Motor neuron (in vitro differentiated cells): ENCODE measurements around the gene ARSK. TPM values are rescaled to one million over a fixed set of nuclear protein-coding genes. Genes with fewer than 3 reads are reported as not detected.
A peak's percentile ranks its signal among the peaks of the same experiment; 100 is the strongest.

Source experiments
- ATAC-seq, 8 experiments: fragments of 200-7000 bp; cut with Tn5 transposase; replicated peaks in 6 of 8; 2 replicates each; pipeline ENCODE4 v1.8.0; 2021; ENCODE audit warnings: mild to moderate bottlenecking in 8 of 8, moderate library complexity in 8 of 8
- H3K27ac ChIP-seq, 2 donors: fragments of 250-450 bp; sonication (Bioruptor Pico); 2 replicates each; pipeline ENCODE4 v1.9.0; 2021; ENCODE audit warnings: antibody characterized with exemption in 2 of 2, mild to moderate bottlenecking in 2 of 2, moderate library complexity in 1 of 2
- H3K4me1 ChIP-seq, 2 donors: fragments of 250-450 bp; sonication (Bioruptor Pico); replicated peaks in 1 of 2; 2 replicates each; pipeline ENCODE4 v1.6.1; 2021; ENCODE audit warnings: antibody characterized with exemption in 2 of 2, mild to moderate bottlenecking in 2 of 2, moderate library complexity in 1 of 2
- H3K4me3 ChIP-seq, 5 donors: fragments of 250-450 bp; sonication (Bioruptor Pico); 2 replicates each; pipeline ENCODE4 v1.9.0; 2021; ENCODE audit warnings: antibody characterized with exemption in 5 of 5, mild to moderate bottlenecking in 5 of 5, moderate library complexity in 4 of 5
- WGBS, 10 experiments: fragments of 450-650 bp; shearing (Covaris generic); methylation state at CpG; one replicate each; pipeline ENCODE4 v1.0.0; 2022; 5-methylcytosine and 5-hydroxymethylcytosine counted together
- in situ Hi-C, 9 experiments: fragments of 400-800 bp; cut with MboI; loops; one replicate each; pipeline ENCODE4 v1.15.0; 2021; ENCODE audit warnings: low sequenced_read_pairs in 9 of 9, low pct_unique_long_range_greater_than_20kb in 2 of 9; ENCODE audit not compliant: unreplicated experiment in 9 of 9
- total RNA-seq, 8 experiments: library from RNA; unstranded; fragments of 300-600 nt; gene quantifications; 2 replicates each; pipeline versions ENCODE4 v1.2.3 to v1.2.4, GENCODE V29; 2022

ARSK gene
- total RNA-seq, 8 experiments from 2014 or later, result 3.3 to 10.0 (median 4.9) TPM

DNA sequence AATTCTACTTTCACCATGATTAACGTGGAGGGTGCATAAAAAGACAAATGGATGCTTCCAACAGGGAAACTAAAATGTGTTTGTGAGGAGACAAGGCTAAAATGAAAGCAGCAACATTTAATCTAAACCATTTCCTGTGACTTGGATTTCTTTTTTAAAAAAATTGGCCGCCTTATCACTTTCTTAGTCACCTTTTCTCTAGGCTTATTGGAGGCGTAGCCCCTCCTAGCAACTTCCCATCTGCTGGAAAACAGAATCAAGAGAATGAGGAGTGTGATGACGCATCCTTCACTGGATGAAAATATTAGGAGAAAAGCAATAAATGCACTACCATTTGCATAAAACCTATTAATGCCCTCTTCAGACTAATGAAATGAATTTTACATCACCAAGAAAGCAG lies 64.2 kb downstream of the ARSK start:
- 60 to 100% (median 91%) methylated on average over 1 to 4 of the region's 4 CpGs for WGBS, 10 experiments
- in situ Hi-C loops, result no loop called here
- Histone ChIP-seq H3K4me3 (no peak overlapping the region), H3K4me1 (peaks cover 5 to 9% of the 10 kb centered on the region in 2 donors), H3K27ac (no peak overlapping the region)
- ATAC-seq, result no peak

DNA sequence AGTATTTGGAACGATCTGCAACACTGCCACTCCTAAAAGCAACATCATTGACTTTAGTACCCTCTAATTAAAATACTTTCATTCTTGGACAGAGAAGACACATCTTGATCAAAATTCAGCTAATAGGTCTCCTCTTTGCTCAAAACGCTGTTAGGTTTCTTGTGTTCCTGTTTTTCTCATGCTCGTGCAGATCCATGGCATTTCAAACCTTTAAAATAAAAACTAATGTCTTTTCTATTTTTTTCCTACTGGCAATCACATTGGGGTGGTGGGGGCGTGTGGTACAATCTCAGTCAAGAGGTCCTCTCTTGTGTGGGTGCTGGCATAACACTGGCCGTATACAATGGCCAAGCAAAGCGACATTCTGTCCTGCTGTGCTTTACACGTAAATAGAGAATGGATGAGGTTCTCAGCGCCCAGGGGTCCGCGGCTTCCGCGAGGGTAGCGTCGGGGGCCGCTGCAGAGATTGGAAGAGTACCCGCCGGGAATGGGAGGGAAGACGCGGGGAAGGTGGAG lies 64.7 kb downstream of the ARSK start:
- peak overlapping the region; percentile 38 to 46 (median 41) for H3K4me3 ChIP-seq
- H3K4me1 ChIP-seq, result peaks cover 5 to 9% of the 10 kb centered on the region in 2 donors
- H3K27ac ChIP-seq, result no peak overlapping the region
- in situ Hi-C loops, result no loop called here
- peak in 2 of 8 experiments; percentile 2 to 3 for ATAC-seq
- 18 to 73% (median 41%) methylated on average over 1 to 12 of the region's 19 CpGs for WGBS, 10 experiments

DNA sequence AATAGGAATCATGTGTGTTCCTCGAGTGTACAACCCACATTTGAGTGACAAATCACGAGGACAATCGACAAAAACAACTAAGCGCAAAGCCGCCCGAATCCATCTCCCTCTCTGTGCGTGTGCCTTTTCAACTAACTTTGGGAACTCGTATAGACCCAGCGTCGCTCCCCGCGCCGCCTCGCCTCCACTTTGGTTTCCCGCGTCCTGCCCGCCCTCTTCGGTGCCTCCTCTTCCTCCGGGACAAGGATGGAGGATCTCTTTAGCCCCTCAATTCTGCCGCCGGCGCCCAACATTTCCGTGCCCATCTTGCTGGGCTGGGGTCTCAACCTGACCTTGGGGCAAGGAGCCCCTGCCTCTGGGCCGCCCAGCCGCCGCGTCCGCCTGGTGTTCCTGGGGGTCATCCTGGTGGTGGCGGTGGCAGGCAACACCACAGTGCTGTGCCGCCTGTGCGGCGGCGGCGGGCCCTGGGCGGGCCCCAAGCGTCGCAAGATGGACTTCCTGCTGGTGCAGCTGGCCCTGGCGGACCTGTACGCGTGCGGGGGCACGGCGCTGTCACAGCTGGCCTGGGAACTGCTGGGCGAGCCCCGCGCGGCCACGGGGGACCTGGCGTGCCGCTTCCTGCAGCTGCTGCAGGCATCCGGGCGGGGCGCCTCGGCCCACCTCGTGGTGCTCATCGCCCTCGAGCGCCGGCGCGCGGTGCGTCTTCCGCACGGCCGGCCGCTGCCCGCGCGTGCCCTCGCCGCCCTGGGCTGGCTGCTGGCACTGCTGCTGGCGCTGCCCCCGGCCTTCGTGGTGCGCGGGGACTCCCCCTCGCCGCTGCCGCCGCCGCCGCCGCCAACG lies 65.3 kb downstream of the ARSK start, which contains the start of gene GPR150:
GPR150 (plus strand) TSS at position 58 of the 840 bp plus-strand sequence; CDS start at position 247, 189 bp downstream.
- peak; percentile 70 to 82 (median 78) for ATAC-seq
- 0 to 7% (median 4%) methylated on average over 3 to 25 of the region's 85 CpGs; no CpG with 5 or more reads in 3 of the 10 experiments for WGBS, 10 experiments
- Histone ChIP-seq H3K4me1 (peaks cover 5 to 9% of the 10 kb centered on the region in 2 donors), H3K4me3 (peak within 1 kb of the TSS; percentile 38 to 46 (median 41)), H3K27ac (no peak within 1 kb of the TSS)
- in situ Hi-C loops, result no loop called here

DNA sequence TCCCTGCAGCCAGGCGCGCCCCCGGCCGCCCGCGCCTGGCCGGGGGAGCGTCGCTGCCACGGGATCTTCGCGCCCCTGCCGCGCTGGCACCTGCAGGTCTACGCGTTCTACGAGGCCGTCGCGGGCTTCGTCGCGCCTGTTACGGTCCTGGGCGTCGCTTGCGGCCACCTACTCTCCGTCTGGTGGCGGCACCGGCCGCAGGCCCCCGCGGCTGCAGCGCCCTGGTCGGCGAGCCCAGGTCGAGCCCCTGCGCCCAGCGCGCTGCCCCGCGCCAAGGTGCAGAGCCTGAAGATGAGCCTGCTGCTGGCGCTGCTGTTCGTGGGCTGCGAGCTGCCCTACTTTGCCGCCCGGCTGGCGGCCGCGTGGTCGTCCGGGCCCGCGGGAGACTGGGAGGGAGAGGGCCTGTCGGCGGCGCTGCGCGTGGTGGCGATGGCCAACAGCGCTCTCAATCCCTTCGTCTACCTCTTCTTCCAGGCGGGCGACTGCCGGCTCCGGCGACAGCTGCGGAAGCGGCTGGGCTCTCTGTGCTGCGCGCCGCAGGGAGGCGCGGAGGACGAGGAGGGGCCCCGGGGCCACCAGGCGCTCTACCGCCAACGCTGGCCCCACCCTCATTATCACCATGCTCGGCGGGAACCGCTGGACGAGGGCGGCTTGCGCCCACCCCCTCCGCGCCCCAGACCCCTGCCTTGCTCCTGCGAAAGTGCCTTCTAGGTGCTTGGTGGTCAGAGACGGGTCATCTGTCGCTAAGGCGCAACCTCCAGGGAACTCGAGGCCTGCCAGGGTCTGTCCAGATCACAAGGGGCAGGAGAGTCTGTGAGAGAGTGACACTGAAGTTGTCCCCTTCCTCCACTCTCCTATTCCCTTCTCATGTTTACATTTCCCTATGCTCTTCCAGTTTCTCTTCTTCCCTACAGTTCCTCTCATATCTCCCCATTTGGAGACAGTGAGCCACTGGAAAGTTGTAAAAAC lies 66.3 kb downstream of the ARSK start:
- WGBS, 10 experiments, result 0 to 53% (median 20%) methylated on average over 2 to 7 of the region's 92 CpGs; no CpG with 5 or more reads in 4 of the 10 experiments
- in situ Hi-C loops, result no loop called here
- H3K4me1 ChIP-seq, result peaks cover 5 to 9% of the 10 kb centered on the region in 2 donors
- H3K27ac ChIP-seq, result no peak overlapping the region
- H3K4me3 ChIP-seq, result peak overlapping the region; percentile 38 to 46 (median 41)
- peak; percentile 22 to 73 (median 64) for ATAC-seq

DNA sequence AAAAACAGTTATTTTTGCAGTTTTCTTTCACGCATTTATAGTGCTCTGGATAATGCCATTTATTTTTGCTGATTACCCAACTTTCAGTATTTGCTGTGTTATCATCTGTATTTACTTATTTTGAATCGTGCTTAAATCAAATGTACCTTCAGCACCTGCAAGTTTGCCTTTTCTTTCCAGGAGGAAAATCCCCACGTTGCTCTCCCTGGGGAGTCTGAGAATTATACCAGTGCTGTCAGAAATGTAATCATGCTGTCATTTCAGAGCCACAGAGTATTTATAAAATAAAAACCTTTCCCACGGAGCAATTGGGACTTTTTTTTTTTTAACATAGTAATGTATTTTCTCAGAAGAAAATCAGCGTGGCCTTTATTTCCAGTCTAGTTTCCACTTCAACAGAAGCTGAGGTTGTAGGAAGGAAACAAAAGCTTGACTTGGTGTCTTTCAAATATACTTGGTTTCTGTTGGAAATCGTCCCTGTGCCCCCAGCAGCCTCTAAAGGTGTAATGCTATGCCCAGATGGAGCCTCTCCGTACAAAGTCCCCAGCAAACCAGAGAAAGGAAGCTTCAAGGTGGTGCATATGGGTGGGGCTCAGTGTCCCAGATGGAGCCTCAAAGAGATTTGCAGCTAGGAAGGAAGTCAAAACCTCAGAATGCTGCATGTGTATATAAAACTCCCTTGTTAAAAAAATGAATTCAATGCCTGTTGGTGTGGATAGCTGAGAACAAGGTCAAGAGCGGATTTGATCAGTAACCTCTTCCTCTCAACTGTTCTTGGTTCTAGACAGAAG lies 67.1 kb downstream of the ARSK start:
- ATAC-seq, result no peak
- in situ Hi-C loops, result no loop called here
- WGBS, 10 experiments, result 42 to 90% (median 80%) methylated on average over 2 to 8 of the region's 8 CpGs
- Histone ChIP-seq H3K4me1 (peaks cover 5 to 9% of the 10 kb centered on the region in 2 donors), H3K27ac (no peak overlapping the region), H3K4me3 (no peak overlapping the region)

DNA sequence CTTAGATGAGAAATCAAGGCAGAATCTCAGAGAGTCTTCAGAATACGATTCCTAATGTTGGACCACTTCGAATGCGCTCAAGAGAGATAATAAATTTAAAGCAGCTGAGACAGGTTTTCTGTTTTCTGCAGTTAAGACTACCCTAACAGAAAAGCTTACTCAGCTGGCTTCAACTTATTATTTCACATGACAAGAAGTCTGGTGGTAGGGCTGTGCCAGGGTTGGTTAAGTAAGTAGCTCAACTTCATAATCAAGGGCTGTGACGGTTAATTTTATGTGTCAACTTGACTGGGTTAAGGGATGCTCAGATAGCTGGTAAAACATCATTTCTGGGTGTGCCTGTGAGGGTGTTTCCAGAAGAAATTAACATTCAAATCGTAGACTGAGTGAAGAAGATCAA lies 68.8 kb downstream of the ARSK start:
- WGBS, 10 experiments, result 71 to 100% (median 80%) methylated on average over 1 to 5 of the region's 5 CpGs
- no peak overlapping the region for H3K27ac ChIP-seq
- peaks cover 5 to 9% of the 10 kb centered on the region in 2 donors for H3K4me1 ChIP-seq
- H3K4me3 ChIP-seq, result no peak overlapping the region
- in situ Hi-C loops, result no loop called here
- ATAC-seq, result no peak

DNA sequence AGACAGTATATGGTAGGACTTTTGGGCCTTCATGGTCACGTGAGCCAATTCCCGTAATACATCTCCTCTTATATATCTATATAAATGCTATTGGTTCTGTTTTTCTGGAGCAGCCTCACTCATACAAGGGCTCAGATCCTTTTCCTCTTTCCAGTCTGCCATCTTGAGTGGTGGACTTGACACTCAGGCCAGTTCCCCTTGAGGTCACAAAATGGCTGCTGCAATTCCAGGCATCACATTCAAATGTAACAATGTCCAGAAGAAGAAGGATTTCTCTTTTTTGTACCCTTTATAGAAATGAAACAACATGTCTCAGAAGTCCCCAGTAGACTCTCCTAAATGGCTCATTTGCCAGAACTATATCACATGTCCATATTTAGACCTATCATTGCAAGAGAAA lies 69.5 kb downstream of the ARSK start:
- no peak for ATAC-seq
- peaks cover 2 to 9% of the 10 kb centered on the region in 2 donors for H3K4me1 ChIP-seq
- in situ Hi-C loops, result no loop called here
- no peak overlapping the region for H3K4me3 ChIP-seq
- WGBS, 10 experiments, result 95 to 100% (median 100%) methylated on average over 1 to 2 of the region's 2 CpGs; no CpG with 5 or more reads in 5 of the 10 experiments
- H3K27ac ChIP-seq, result no peak overlapping the region

DNA sequence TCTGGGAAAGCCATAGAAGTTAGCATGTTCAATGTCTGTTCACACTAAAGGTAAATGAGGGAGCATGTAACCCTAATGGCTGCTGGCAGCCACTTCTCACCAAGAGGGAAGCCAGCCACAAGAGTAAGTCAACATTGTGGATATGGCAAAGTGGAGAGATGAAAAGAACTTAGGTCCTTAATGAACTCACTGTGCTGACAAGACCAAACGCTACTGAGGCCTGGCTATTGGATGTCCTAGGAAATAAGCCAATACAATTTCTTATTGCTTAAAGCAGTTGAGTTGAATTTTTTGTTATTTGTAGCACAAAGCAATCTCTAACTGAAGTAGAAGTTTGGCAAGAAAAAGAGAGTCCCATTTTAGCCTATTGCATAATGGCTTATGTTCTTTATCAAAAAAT lies 71.8 kb downstream of the ARSK start:
- Histone ChIP-seq H3K27ac (no peak overlapping the region), H3K4me1 (no peaks in the 10 kb centered on the region), H3K4me3 (no peak overlapping the region)
- 0 to 100% (median 75%) methylated on average over 1 of the region's 1 CpG; no CpG with 5 or more reads in 4 of the 10 experiments for WGBS, 10 experiments
- in situ Hi-C loops, result loop anchor here in 2 of 9 experiments (25.0 kb wide), 1 partner anchor 211 kb away; no protein-coding TSS in a partner anchor
- ATAC-seq, result no peak

DNA sequence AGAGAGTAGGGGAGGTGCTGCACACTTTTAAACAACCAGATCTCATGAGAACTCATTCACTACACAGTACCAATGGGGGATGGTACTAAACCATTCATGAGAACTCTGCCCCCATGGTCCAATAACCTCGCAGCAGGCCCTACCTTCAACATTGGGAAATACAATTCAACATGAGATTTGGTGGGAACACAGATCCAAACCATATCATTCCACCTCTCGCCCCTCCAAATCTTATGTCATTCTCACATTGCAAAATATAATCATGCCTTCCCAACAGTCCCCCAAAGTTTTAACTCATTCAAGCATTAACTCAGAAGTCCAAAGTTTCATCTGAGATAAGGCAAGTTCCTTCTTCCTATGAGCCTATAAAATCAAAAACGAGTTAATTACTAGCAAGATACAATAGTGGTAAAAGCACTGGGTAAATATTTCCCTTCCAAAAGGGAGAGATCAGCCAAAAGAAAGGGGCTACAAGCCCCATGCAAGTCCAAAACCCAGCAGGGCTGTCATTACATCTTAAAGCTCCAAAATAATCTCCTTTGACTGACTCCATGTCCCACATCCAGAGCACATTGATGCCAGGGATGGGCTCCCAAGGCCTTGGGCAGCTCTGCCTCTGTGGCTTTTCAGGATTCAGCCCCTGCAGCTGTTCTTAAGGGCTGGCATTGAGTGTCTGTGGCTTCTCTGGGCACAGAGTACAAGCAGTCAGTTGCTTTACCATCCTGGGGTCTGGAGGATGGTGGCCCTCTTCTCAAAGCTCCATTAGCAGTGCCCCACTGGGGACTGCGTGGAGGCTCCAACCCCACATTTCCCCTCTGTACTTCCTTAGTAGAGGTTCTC lies 73.3 kb downstream of the ARSK start:
- WGBS, 10 experiments, result 0 to 100% (median 92%) methylated on average over 1 to 4 of the region's 4 CpGs

DNA sequence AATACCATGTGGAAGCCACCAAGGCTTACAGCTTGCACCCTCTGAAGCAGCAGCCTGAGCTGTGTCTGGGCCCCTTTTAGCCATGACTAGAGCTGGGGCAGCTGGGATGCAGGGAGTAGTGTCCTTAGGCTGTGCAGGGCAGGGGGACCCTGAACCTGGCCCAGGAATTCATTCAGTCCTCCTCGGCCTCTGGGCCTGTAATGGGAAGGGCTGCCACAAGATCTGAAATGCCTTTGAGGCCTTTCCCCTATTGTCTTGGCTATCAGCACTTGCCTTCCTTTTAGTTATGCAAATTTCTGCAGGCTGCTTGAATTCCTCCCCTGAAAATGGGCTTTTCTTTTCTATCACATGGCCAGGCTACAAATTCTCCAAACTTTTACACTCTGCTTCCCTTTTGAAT lies 74.0 kb downstream of the ARSK start:
- in situ Hi-C loops, result loop anchor here in 2 of 9 experiments (25.0 kb wide), 1 partner anchor 208 kb away; no protein-coding TSS in a partner anchor
- H3K4me1 ChIP-seq, result no peaks in the 10 kb centered on the region
- H3K27ac ChIP-seq, result no peak overlapping the region
- 60 to 100% methylated on average over 1 of the region's 1 CpG; no CpG with 5 or more reads in 8 of the 10 experiments for WGBS, 10 experiments
- H3K4me3 ChIP-seq, result no peak overlapping the region
- ATAC-seq, result no peak

More for the DNA sequence above, 73.3 kb downstream of the ARSK start:
- in situ Hi-C loops, result loop anchor here in 2 of 9 experiments (25.0 kb wide), 1 partner anchor 209 kb away; no protein-coding TSS in a partner anchor
- H3K27ac ChIP-seq, result no peak overlapping the region
- no peak for ATAC-seq
- no peaks in the 10 kb centered on the region for H3K4me1 ChIP-seq
- no peak overlapping the region for H3K4me3 ChIP-seq

DNA sequence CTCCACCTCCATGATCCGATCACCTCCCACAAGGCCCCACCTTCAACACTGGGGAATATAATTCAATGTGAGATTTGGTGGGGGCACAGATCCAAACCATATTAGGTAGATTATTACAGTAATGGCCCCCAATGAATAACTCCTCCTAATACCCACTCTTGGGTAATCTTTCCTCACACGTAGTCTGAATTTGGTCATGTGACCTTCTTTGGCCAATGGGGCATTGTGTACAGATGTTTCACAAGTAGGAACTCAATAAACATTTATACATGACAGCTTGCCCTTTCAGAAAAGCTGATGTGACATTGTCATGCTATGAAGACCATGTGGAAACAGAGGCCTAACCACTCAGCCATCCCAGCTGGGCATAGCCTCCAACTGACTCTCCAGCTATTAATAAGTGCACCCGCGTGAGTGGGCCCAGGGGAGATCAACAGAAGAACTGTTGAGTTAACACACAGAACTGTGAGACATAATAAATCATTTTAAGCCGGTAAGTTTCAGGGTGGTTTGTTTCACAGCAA lies 75.6 kb downstream of the ARSK start:
- no peaks in the 10 kb centered on the region for H3K4me1 ChIP-seq
- 82 to 100% (median 96%) methylated on average over 2 to 5 of the region's 5 CpGs; no CpG with 5 or more reads in 3 of the 10 experiments for WGBS, 10 experiments
- no peak overlapping the region for H3K27ac ChIP-seq
- no peak overlapping the region for H3K4me3 ChIP-seq
- no peak for ATAC-seq
- in situ Hi-C loops, result loop anchor here in 3 of 9 experiments (10.0 to 25.0 kb wide), 2 partner anchors 207 to 214 kb away; no protein-coding TSS in a partner anchor
